H9 (cell line): ENCODE measurements around the gene TMCO4. TPM values are rescaled to one million over a fixed set of nuclear protein-coding genes. Genes with fewer than 3 reads are reported as not detected.
A peak's percentile ranks its signal among the peaks of the same experiment; 100 is the strongest.

Source experiments
- DNase-seq: peaks from one replicate; pipeline ENCODE4 v3.0.0-alpha.2; 2017
- H2AFZ ChIP-seq: one replicate; pipeline ENCODE4 v1.6.1; 2013; ENCODE audit warnings: mild to moderate bottlenecking, low read length, control low read depth, moderate library complexity
- H2AK5ac ChIP-seq: 2 replicates; pipeline ENCODE4 v1.6.1; 2013; ENCODE audit warnings: low read length, control low read depth, mixed read lengths; ENCODE audit not compliant: insufficient read length
- H2BK120ac ChIP-seq: one replicate; pipeline ENCODE4 v1.6.1; 2013; ENCODE audit warnings: low read depth, mild to moderate bottlenecking, low read length, control low read depth, inconsistent platforms; ENCODE audit not compliant: poor library complexity, severe bottlenecking
- H2BK12ac ChIP-seq: 2 replicates; pipeline ENCODE4 v1.6.1; 2013; ENCODE audit warnings: low read length, control low read depth, mixed read lengths, low read depth; ENCODE audit not compliant: insufficient read length
- H2BK15ac ChIP-seq: 2 replicates; pipeline ENCODE4 v1.6.1; 2013; ENCODE audit warnings: low read depth, low read length, control low read depth
- H2BK20ac ChIP-seq: one replicate; pipeline ENCODE4 v1.6.1; 2013; ENCODE audit warnings: low read depth, mild to moderate bottlenecking, low read length, control low read depth, inconsistent platforms; ENCODE audit not compliant: poor library complexity, severe bottlenecking
- H2BK5ac ChIP-seq: 2 replicates; pipeline ENCODE4 v1.6.1; 2013; ENCODE audit warnings: low read length, control low read depth, mixed read lengths; ENCODE audit not compliant: insufficient read length
- H3K14ac ChIP-seq: 2 replicates; pipeline ENCODE4 v1.6.1; 2013; ENCODE audit warnings: low read length, control low read depth; ENCODE audit not compliant: insufficient read depth
- H3K18ac ChIP-seq: 2 replicates; pipeline ENCODE4 v1.6.1; 2013; ENCODE audit warnings: low read depth, mild to moderate bottlenecking, mixed read lengths, low read length, control low read depth; ENCODE audit not compliant: insufficient read length
- H3K23ac ChIP-seq: 2 replicates; pipeline ENCODE4 v1.6.1; 2013; ENCODE audit warnings: low read length, control low read depth, mixed read lengths, low read depth; ENCODE audit not compliant: insufficient read length
- H3K23me2 ChIP-seq: 2 replicates; pipeline ENCODE4 v1.6.1; 2013; ENCODE audit warnings: low read depth, mild to moderate bottlenecking, mixed read lengths, low read length, control low read depth; ENCODE audit not compliant: insufficient read length, poor library complexity, severe bottlenecking
- H3K27ac ChIP-seq: 2 replicates; pipeline ENCODE4 v1.5.1; 2013; ENCODE audit warnings: low read length, control low read depth, mixed read lengths, low read depth; ENCODE audit not compliant: insufficient read length
- H3K27me3 ChIP-seq: 2 replicates; pipeline ENCODE4 v1.6.1; 2013; ENCODE audit warnings: low read length, control low read depth, inconsistent platforms; ENCODE audit not compliant: insufficient read depth
- H3K4ac ChIP-seq: 2 replicates; pipeline ENCODE4 v1.6.1; 2013; ENCODE audit warnings: low read depth, mild to moderate bottlenecking, control low read depth, inconsistent platforms, low read length, moderate library complexity
- H3K4me1 ChIP-seq: 2 replicates; pipeline ENCODE4 v1.6.1; 2013; ENCODE audit warnings: low read length, control low read depth, inconsistent platforms; ENCODE audit not compliant: insufficient read depth
- H3K4me2 ChIP-seq: 2 replicates; pipeline ENCODE4 v1.6.1; 2013; ENCODE audit warnings: low read length, control low read depth, mixed read lengths; ENCODE audit not compliant: insufficient read length, insufficient read depth
- H3K56ac ChIP-seq: 2 replicates; pipeline ENCODE4 v1.6.1; 2013; ENCODE audit warnings: low read depth, mild to moderate bottlenecking, mixed read lengths, low read length, control low read depth; ENCODE audit not compliant: insufficient read length
- H3K79me1 ChIP-seq: 2 replicates; pipeline ENCODE4 v1.6.1; 2013; ENCODE audit warnings: low read depth, mild to moderate bottlenecking, moderate library complexity, low read length, control low read depth, inconsistent platforms; ENCODE audit not compliant: insufficient read depth, poor library complexity, severe bottlenecking
- H3K79me2 ChIP-seq: 2 replicates; pipeline ENCODE4 v1.6.1; 2013; ENCODE audit warnings: low read length, control low read depth, inconsistent platforms; ENCODE audit not compliant: insufficient read depth
- H3K9ac ChIP-seq: 2 replicates; pipeline ENCODE4 v1.6.1; 2013; ENCODE audit warnings: low read length, control low read depth, mixed read lengths; ENCODE audit not compliant: insufficient read length; ENCODE audit errors: extremely low read depth
- H3K9me3 ChIP-seq: one replicate; pipeline ENCODE4 v1.6.1; 2013; ENCODE audit warnings: low read depth, low read length, inconsistent platforms; ENCODE audit not compliant: control insufficient read depth
- H3T11ph ChIP-seq: one replicate; pipeline ENCODE4 v1.6.1; 2013; ENCODE audit warnings: mild to moderate bottlenecking, low read length, control low read depth, inconsistent platforms
- H4K20me1 ChIP-seq: one replicate; pipeline ENCODE4 v1.6.1; 2013; ENCODE audit not compliant: control insufficient read depth, insufficient read length, insufficient read depth
- H4K5ac ChIP-seq: 2 replicates; pipeline ENCODE4 v1.6.1; 2013; ENCODE audit warnings: low read depth, mild to moderate bottlenecking, mixed read lengths, low read length, control low read depth; ENCODE audit not compliant: insufficient read length
- H4K8ac ChIP-seq: replicated peaks from 2 replicates; pipeline ENCODE4 v1.6.1; 2013; ENCODE audit warnings: low read length, control low read depth, mixed read lengths, low read depth; ENCODE audit not compliant: insufficient read length
- H4K91ac ChIP-seq: 2 replicates; pipeline ENCODE4 v1.6.1; 2013; ENCODE audit warnings: low read depth, mild to moderate bottlenecking, moderate library complexity, mixed read lengths, low read length, control low read depth; ENCODE audit not compliant: insufficient read length
- H3K27ac Mint-ChIP-seq, 3 experiments: 2 replicates in 2 of 3; 3 replicates in 1 of 3; pipeline ENCODE4 v1.8.0; 2020 to 2021; ENCODE audit warnings: mixed read lengths in 3 of 3, mild to moderate bottlenecking in 1 of 3, moderate library complexity in 1 of 3
- H3K27me3 Mint-ChIP-seq: 2 replicates; pipeline ENCODE4 v1.8.0; 2021; ENCODE audit warnings: low read depth, mild to moderate bottlenecking, moderate library complexity, mixed read lengths
- H3K36me3 Mint-ChIP-seq, 3 experiments: 2 replicates in 2 of 3; 3 replicates in 1 of 3; pipeline ENCODE4 v1.8.0; 2020 to 2021; ENCODE audit warnings: low read depth in 3 of 3, mixed read lengths in 3 of 3; ENCODE audit not compliant: insufficient read depth in 1 of 3
- H3K4me1 Mint-ChIP-seq, 2 experiments: 2 replicates each; pipeline ENCODE4 v1.8.0; 2020; ENCODE audit warnings: mixed read lengths in 2 of 2
- H3K4me3 Mint-ChIP-seq, 2 experiments: 2 replicates in 1 of 2; 3 replicates in 1 of 2; pipeline ENCODE4 v1.8.0; 2020 to 2021; ENCODE audit warnings: mild to moderate bottlenecking in 2 of 2, mixed read lengths in 2 of 2, moderate library complexity in 1 of 2
- H3K9me3 Mint-ChIP-seq, 2 experiments: 2 replicates in 1 of 2; 3 replicates in 1 of 2; pipeline ENCODE4 v1.8.0; 2020; ENCODE audit warnings: mild to moderate bottlenecking in 2 of 2, mixed read lengths in 2 of 2, moderate library complexity in 1 of 2
- WGBS: extraction: QIAGEN DNeasy Blood & Tissue Kit; methylation state at CpG from one replicate; pipeline ENCODE4 v1.1.7; 2013; ENCODE audit warnings: missing lambda C conversion rate, low lambda C conversion rate, mixed read lengths; ENCODE audit not compliant: insufficient read length; ENCODE audit errors: extremely low coverage; 5-methylcytosine and 5-hydroxymethylcytosine counted together
- total RNA-seq: library from RNA; stranded (reverse); gene quantifications from 2 replicates; pipeline ENCODE4 v1.2.1, GENCODE V29; 2021
- TF ChIP-seq, protein P1 (sequence below): fragments of 200-600 bp; sonication (generic); conservative IDR thresholded peaks from 3 replicates; pipeline ENCODE4 v1.8.0; 2021; ENCODE audit warnings: antibody characterized with exemption, mild to moderate bottlenecking

The TMCO4 gene
- total RNA-seq, 1 experiment from 2014 or later: 4.0 TPM

DNA sequence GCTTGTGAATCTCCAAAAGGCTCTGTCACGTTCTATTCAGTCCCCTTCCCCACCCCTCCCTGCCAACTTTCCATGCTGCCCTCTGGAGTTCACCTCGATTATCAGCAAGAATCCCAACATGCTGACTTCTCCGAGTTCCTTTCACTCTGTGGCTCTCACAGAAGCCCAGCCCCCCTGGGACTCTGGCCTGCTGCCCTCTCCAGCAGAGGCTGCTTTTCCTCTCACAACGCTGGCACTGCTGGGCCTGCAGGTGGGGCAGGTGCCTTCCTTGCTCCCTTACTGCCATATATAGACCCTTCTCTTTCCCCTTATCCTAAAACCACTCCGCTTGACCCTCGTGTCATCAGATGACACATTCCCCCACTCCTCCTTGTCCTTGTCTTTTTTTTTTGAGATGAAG is 25.6 kb upstream of the TMCO4 start:
- Histone ChIP-seq H3T11ph (no peak overlapping the region), H2BK12ac (no peak overlapping the region), H3K4ac (no peak overlapping the region), H3K4me2 (no peak overlapping the region), H2BK120ac (no peak overlapping the region), H3K14ac (no peak overlapping the region), H2BK20ac (no peak overlapping the region), H3K9ac (no peak overlapping the region), H2BK5ac (no peak overlapping the region), H3K4me1 (no peaks in the 10 kb centered on the region; the same call in 1 of the 2 replicates), H3K18ac (no peak overlapping the region), H3K23ac (no peak overlapping the region), H3K56ac (no peak overlapping the region), H4K91ac (no peak overlapping the region), H3K79me2 (no peaks in the 10 kb centered on the region), H4K5ac (no peak overlapping the region), H3K27me3 (no peaks in the 10 kb centered on the region), H3K23me2 (no peaks in the 10 kb centered on the region), H3K27ac (no peak overlapping the region), H2BK15ac (no peak overlapping the region), H2AFZ (no peak overlapping the region), H2AK5ac (no peak overlapping the region), H3K79me1 (no peaks in the 10 kb centered on the region), H4K20me1 (no peaks in the 10 kb centered on the region), H3K9me3 (no peaks in the 10 kb centered on the region), H4K8ac (no peak overlapping the region)
- peaks cover 3% of the 10 kb centered on the region for H3K27me3 Mint-ChIP-seq
- no peak overlapping the region for H3K27ac Mint-ChIP-seq
- TF ChIP-seq, protein P1, sequence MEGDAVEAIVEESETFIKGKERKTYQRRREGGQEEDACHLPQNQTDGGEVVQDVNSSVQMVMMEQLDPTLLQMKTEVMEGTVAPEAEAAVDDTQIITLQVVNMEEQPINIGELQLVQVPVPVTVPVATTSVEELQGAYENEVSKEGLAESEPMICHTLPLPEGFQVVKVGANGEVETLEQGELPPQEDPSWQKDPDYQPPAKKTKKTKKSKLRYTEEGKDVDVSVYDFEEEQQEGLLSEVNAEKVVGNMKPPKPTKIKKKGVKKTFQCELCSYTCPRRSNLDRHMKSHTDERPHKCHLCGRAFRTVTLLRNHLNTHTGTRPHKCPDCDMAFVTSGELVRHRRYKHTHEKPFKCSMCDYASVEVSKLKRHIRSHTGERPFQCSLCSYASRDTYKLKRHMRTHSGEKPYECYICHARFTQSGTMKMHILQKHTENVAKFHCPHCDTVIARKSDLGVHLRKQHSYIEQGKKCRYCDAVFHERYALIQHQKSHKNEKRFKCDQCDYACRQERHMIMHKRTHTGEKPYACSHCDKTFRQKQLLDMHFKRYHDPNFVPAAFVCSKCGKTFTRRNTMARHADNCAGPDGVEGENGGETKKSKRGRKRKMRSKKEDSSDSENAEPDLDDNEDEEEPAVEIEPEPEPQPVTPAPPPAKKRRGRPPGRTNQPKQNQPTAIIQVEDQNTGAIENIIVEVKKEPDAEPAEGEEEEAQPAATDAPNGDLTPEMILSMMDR: peak; percentile 45
- DNase-seq: peak; percentile 87
- H3K36me3 Mint-ChIP-seq: no peaks in the 10 kb centered on the region; a peak in 1 of 7 replicates
- H3K9me3 Mint-ChIP-seq: peaks cover 0 to 3% of the 10 kb centered on the region in 2 experiments; a peak in 1 of 5 replicates
- no peak overlapping the region for H3K4me3 Mint-ChIP-seq
- no CpG with 5 or more reads among the region's 6 CpGs for WGBS
- peaks cover 12 to 15% of the 10 kb centered on the region in 2 experiments for H3K4me1 Mint-ChIP-seq
